ENCODE results near the gene HNF1A. TPM values are rescaled to one million over a fixed set of nuclear protein-coding genes. Genes with fewer than 3 reads are reported as not detected.

The HNF1A gene
- total and polyA plus RNA-seq, 9 of the 15 experiments (the other 6 are each of a cell fraction or from before 2014, with no cell fraction given) = not detected

DNA sequence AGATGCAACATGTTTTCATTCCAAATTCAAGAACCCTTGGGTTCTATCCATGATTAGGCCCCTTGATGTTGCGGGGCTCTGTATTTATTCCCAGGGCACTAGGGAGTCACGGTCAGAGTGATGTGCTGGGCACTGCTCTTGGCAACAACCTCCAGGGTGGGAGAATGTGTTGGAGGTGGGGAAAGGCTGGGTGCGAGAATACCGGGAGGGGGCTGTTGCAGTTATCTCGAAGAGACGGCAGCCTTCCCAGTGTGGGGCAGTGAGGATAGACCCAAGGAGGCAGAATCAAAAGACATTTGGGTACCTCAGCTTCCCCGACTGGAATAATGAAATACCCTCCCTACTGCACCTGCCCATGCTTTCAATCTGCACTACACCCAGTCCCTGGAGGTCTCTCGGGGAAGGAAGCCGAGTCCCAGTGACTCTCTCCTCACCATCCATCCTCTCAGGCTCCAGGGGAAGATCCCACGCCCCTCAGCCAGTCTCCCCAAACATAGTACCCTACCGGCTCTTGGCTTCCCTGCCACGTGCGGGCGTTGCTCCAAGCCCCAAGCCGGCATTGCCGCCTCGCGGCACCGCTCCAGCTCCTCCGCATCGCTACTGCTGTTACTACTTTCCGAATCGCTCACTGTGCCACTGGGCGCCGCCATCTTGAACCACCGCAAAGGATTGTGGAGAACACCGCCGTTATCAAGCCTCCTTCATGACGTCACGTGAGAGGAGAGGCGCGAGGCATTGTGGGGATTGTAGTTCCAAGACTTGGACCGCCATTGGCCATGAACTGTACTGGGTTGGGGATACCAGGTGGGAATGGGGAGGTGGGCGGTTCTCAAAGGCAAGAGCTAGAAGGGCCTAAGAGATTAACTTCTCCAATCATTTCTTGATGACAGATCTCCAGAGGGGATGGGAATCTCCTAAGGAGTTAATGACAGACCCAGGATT lies 37.8 kb downstream of the HNF1A start, which contains the start of gene C12orf43 (continued):
- TF ChIP-seq BRCA1 (IDR thresholded peaks at IDR 0.05) (no peak), BRCA1 (CRISPR knock-in tag; IDR thresholded peaks at IDR 0.05) (no peak), MEF2D (tag; conservative IDR thresholded peaks at IDR 0.05; ENCODE audit: low read depth) (0 out of 2 replicates have a peak, but pooled peaks have one; percentile 23), ZKSCAN8 (CRISPR knock-in tag; IDR thresholded peaks at IDR 0.05) (no peak), PHF8 (IDR thresholded peaks at IDR 0.05; ENCODE audit: borderline replicate concordance, low read length) (peak; percentile 79; the same call in 1 of the 2 replicates), ZNF77 (CRISPR knock-in tag; IDR thresholded peaks at IDR 0.05) (no peak), PHF21A (IDR thresholded peaks at IDR 0.05; ENCODE audit: borderline replicate concordance, low read depth) (no peak), KDM4B (IDR thresholded peaks at IDR 0.05; ENCODE audit: borderline replicate concordance in 2 of 2, low read depth in 1 of 2) (no peak), ZBTB12 (CRISPR knock-in tag; IDR thresholded peaks at IDR 0.05) (peak; percentile 92), ZNF707 (CRISPR knock-in tag; conservative IDR thresholded peaks at IDR 0.05) (no peak), MYBL2 (IDR thresholded peaks at IDR 0.05; ENCODE audit: low read depth) (no peak), MYBL2 (CRISPR knock-in tag; IDR thresholded peaks at IDR 0.05; ENCODE audit: borderline replicate concordance) (no peak), RBBP5 (IDR thresholded peaks at IDR 0.05; ENCODE audit: borderline replicate concordance, insufficient read depth, low read length, poor library complexity, severe bottlenecking) (peak; percentile 97), KAT7 (CRISPR knock-in tag; IDR thresholded peaks at IDR 0.05; ENCODE audit: borderline replicate concordance) (no peak), ILK (tag; IDR thresholded peaks at IDR 0.05; ENCODE audit: borderline replicate concordance, low read depth) (no peak), ZNF133 (CRISPR knock-in tag; IDR thresholded peaks at IDR 0.05) (no peak), KLF13 (tag; IDR thresholded peaks at IDR 0.05; ENCODE audit: borderline replicate concordance, low read depth) (no peak), YY1 (IDR thresholded peaks at IDR 0.05; ENCODE audit: borderline replicate concordance in 1 of 3, control insufficient read depth in 1 of 3, extremely low read depth in 1 of 3, insufficient read depth in 3 of 3, insufficient read length in 1 of 3, insufficient replicate concordance in 2 of 3, low read depth in 1 of 3, low read length in 2 of 3) (peak; percentile 95 to 99 (median 99)), ZNF354B (CRISPR knock-in tag; IDR thresholded peaks at IDR 0.05) (no peak), SRSF7 (optimal IDR thresholded peaks at IDR 0.05; ENCODE audit: low read depth, low read length) (no peak), SUPT5H (IDR thresholded peaks at IDR 0.05) (peak; percentile 85), DPF2 (IDR thresholded peaks at IDR 0.05) (no peak), ZNF431 (CRISPR knock-in tag; IDR thresholded peaks at IDR 0.05) (no peak), ZNF232 (CRISPR knock-in tag; IDR thresholded peaks at IDR 0.05) (no peak), TCF15 (CRISPR knock-in tag; IDR thresholded peaks at IDR 0.05) (no peak), MXI1 (IDR thresholded peaks at IDR 0.05; ENCODE audit: low read depth, low read length) (peak; percentile 87), CREM (IDR thresholded peaks at IDR 0.05; ENCODE audit: low read depth) (peak; percentile 98)
- TF ChIP-seq, protein P1, sequence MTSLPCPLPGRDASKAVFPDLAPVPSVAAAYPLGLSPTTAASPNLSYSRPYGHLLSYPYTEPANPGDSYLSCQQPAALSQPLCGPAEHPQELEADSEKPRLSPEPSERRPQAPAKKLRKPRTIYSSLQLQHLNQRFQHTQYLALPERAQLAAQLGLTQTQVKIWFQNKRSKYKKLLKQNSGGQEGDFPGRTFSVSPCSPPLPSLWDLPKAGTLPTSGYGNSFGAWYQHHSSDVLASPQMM (CRISPR knock-in tag; IDR thresholded peaks at IDR 0.05) = no peak

Data from K562 (cell line).